Measurements from ENCODE around the gene DNAH14.
"Not testable (repeated sequence)": the region's sequence is repeated elsewhere in the genome, so short reads cannot be mapped to it uniquely, and the experiment has no call there.

The DNAH14 gene

DNA sequence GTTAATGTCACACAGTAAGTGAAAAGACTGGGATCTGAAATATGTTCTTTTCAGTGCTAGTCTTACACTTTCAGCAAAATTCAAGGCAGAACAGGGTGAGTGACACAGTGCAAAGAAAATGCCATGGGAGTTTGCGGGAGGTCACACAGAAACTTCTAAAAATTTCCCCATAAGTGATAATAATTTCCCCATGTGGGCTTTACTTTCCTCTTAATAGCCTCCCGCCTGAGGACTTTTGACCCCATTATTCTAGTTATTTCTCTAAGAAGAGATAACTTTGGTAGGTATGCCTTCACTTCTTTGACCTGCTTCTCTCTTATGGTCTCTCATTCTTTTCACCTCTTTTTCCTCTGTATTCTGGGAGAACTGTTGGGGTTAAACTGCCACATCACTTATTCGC, 8.1 kb upstream of the DNAH14 start:
- DNase-seq (ENCODE audit: low read depth in 2 of 2) = no peak

DNA sequence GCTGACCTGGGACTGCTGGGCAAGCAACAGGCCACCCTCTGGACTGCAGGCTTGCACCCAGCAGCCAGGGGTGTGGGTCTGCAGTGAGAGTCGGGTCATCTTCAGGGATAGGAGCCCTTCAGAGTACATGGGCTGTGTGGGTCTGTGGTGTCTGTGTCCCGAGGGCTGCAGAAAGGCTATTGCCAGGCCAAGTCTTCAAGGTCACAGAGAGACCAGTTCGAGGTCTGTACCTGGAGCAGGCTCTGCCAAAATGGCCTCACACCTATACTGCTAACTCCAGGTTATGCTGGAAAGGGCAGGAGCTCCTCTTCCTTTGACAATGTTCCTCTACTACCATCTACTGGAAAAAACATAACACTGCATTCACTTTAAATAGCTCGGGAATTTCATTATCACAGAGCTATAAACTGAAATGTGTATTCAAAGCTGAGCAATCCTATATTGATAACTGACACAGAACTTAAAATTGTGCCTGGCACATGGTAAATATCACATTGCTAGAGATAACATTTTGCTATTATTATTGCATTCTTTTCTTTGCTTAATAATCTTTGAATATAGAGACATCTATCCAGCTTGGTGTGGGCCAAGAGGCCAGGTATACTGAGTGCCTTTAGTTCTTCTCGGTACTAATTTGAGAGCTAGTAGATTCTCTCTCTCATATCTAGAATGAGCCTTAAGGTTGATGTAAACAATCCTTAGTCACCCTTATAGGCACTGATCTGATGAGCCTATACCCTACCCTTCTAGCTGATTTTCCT, 6.9 kb upstream of the DNAH14 start:
- peak; percentile 9 to 15 for DNase-seq (ENCODE audit: low read depth in 2 of 2)

DNA sequence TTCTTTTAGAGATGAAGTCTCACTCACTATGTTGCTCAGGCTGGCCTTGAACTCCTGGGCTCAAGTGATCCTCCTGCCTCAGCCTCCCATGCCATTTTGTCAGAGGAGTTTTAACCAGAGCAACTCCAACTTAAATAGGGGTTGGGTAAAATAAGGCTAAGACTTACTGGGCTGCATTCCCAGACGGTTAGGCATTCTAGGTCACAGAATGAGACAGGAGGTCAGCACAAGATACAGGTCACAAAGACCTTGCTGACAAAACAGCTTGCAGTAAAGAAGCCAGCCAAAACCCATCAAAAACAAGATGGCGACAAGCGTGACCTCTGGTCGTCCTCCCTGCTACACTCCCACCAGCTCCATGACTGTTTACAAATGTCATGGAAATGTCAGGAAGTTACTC, 5.7 kb upstream of the DNAH14 start:
- DNase-seq (ENCODE audit: low read depth in 2 of 2) = no peak

DNA sequence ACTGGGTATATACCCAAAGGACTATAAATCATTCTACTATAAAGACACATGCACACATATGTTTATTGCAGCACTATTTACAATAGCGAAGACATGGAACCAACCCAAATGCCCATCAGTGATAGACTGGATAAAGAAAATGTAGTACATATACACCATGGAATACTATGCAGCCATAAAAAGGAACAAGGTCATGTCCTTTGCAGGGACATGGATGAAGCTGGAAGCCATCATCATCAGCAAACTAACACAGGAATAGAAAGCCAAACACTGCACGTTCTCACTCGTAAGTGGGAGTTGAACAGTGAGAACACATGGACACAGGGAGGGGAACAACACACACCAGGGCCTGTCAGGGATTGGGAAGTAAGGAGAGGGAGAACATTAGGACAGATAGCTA, 1.8 kb upstream of the DNAH14 start:
- not testable (repeated sequence) for DNase-seq (ENCODE audit: low read depth in 2 of 2)

DNA sequence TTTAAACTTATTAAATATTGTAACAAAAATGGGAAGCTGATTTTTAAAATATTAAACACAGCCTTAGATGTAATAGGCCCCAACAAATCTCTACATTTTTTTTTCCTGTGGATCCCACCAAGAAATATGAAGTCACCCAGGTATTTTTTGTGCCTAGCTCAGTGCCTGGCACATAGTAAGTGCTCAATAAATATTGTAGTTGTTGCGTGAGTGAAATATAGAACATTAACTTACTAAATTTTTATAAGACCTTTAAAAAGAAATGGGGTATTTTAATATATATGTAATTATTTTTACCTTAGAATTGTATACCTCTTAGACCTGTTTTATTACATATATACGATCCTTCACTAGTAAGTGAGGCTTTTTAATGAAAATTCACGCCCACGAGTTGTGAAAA, 569 bp upstream of the DNAH14 start:
- no peak for DNase-seq (ENCODE audit: low read depth in 2 of 2)

DNA sequence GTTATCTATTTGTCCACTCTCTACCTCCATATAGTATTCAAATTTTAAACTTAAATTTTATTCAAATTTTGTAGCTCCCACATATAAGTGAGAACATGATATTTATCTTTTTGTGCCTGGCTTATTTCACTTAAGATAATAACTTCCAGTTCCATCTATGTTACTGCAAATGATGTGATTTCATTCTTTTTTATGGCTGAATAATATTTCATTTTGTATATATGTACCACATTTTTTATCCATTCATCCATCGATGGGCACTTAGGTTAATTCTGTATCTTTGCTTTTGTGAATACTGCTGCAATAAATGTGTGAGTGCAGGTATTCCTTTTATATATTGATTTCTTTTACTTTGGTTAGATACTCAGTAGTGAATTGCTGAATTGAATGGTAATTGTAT, 2.1 kb downstream of the DNAH14 start:
- no peak for DNase-seq (ENCODE audit: low read depth in 2 of 2)

DNA sequence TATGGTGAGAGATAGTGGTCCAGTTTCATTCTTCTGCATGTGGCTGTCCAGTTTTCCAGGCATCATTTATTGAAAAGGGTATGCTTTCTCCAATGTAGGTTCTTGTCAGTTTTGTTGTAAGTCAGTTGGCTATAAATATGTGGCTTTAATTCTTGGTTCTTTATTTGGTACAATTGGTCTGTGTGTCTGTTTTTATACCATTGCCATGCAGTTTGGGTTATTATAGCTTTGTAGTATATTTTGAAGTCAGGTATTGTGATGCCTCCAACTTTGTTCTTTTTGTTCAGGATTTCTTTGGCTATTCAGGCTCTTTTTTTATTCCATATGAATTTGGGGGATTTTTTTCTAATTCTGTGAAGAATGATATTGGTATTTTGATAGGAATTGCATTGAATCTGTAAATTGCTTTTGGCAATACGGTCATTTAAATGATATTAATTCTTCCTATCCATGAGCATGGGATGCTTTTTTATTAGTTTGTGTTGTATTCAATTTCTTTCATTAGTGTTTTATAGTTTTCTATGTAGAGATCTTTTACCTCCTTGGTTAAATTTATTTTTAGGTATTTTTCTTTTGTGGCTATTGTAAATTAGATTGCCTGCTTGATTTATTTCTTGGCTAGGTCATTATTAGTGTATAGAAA, 3.3 kb downstream of the DNAH14 start:
- no peak for DNase-seq (ENCODE audit: low read depth in 2 of 2)

DNA sequence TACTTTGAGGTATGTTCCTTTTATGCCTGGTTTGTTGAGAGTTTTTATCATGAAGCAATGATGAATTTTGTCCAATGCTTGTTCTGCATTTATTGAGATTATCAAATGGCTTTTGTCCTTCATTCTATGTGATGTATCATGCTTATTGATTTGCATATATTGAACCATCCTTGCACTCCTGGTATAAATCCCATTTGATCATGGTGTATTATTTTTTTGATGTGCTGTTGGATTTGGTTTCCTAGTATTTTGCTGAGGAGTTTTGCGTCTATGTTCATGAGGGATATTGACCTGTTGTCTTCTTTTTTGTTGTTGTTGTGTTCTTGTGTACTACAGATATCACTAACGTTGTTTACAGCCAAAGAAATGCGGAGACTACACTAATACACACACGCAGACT, 4.1 kb downstream of the DNAH14 start:
- no peak for DNase-seq (ENCODE audit: low read depth in 2 of 2)

DNA sequence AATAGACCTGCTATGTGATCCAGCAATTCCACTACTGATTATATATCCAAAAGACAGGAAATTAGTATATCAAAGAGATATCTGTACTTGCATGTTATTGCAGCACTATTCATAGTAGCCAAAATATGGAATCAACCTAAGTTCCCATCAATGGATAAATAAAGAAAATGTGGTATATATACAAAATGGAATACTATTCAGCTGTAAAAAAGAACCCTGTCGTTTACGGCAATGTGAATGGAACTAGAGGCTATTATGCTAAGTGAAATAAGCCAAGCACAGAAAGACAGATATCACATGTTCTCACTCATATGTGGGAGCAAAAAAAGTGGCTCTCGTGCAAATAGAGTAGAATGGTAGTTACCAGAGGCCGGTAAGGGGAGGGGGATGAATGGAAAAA, 9.2 kb downstream of the DNAH14 start:
- DNase-seq (ENCODE audit: low read depth in 2 of 2) = no peak

DNA sequence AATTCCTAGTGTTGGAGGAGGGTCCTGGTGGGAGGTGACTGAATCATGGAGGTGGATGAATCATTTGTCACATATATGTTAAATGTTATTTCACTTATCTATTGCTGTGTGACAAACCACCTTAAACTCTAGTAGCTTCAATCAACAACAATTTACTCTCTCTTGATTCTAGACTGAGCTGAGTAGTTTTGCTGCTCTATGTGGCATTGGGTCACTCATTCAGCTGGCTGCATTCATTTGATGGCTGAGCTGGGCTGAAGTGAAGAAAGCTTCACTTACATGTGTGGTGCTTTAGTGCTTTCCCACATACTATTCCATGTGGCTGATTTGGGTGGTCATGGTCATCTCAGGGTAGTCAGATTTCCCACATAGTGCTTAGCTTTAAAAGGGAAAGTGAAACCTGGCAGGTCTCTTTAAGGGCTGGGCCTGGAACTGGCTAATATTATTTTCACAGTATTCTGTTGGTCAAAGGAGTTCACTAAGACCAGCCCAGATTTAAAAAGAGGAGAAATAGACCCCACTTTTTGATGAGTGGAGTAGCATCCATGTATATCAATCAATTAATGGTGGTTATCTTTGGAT, 10.5 kb downstream of the DNAH14 start:
- no peak for DNase-seq (ENCODE audit: low read depth in 2 of 2)

DNA sequence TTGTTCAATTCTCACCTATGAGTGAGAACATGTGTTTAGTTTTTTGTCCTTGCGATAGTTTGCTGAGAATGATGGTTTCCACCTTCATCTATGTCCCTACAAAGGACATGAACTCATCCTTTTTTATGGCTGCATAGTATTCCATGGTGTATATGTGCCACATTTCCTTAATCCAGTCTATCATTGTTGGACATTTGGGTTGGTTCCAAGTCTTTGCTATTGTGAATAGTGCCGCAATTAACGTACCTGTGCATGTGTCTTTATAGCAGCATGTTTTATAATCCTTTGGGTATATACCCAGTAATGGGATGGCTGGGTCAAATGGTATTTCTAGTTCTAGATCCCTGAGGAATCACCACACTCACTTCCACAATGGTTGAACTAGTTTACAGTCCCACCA, 11.3 kb downstream of the DNAH14 start:
- DNase-seq (ENCODE audit: low read depth in 2 of 2) = not testable (repeated sequence)

DNA sequence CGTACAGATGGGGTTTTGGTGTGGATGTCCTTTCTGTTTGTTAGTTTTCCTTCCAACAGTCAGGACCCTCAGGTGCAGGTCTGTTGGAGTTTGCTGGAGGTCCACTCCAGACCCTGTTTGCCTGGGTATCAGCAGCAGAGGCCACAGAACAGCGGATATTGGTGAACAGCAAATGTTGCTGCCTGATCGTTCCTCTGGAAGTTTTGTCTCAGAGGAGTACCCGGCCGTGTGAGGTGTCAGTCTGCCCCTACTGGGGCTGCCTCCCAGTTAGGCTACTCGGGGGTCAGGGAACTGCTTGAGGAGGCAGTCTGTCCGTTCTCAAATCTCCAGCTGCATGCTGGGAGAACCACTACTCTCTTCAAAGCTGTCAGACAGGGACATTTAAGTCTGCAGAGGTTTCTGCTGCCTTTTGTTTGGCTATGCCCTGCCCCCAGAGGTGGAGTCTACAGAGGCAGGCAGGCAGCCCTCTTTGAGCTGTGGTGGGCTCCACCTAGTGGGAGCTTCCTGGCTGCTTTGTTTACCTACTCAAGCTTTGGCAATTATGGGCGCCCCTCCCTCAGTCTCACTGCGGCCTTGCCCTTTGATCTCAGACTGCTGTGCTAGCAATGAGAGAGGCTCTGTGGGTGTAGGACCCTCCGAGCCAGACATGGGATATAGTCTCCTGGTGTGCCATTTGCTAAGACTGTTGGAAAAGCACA, 16.3 kb downstream of the DNAH14 start:
- DNase-seq (ENCODE audit: low read depth in 2 of 2) = not testable (repeated sequence)

DNA sequence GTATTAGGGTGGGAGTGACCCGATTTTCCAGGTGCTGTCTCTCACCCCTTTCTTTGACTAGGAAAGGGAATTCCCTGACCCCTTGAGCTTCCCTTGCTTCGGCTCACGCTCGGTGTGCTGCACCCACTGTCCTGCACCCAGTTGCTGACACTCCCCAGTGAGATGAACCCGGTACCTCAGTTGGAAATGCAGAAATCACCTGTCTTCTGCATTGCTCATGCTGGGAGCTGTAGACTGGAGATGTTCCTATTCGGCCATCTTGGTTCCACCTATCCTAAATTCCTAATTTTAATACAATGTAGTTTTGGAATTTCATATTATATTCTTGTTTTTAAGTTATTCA, 16.8 kb downstream of the DNAH14 start:
- not testable (repeated sequence) for DNase-seq (ENCODE audit: low read depth in 2 of 2)

DNA sequence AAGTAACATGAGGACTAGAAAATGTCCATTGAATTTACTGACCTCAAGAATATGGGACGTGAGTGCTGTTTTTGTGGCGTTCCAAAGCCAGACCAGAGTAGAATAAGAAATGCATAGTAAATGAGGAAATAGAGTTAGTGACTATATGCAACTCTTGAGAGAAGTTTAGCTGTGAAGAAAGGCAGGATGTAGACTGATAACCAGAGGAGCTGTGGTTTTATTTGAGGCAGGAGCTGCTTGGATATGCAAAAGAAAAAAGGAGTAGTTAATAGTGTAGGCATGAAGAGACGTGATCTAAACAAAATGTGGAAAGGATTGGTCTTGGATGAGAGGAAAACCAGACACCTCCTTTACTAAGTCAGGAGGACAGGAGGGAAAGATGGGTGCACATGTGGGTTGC, 28.2 kb downstream of the DNAH14 start:
- DNase-seq (ENCODE audit: low read depth in 2 of 2) = no peak

DNA sequence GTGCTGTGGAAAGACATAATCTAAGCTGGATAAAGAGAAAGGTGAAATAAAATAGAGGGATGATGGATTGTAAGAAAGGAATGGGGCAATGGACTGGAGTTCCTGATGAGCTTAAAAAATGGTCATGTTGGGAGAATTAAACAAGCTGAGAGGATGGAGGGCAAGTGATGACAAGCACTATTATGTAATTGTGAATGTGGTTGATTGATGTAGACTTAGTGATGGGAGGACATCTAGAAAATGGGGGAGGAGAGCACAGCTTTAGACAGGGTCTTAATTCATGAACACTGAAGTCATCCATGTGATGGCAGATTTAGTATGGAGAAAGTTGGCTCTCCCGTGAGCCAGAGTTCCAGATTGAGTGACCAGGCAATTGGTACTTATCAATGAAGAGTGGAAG, 29.0 kb downstream of the DNAH14 start:
- DNase-seq (ENCODE audit: low read depth in 2 of 2) = no peak

DNA sequence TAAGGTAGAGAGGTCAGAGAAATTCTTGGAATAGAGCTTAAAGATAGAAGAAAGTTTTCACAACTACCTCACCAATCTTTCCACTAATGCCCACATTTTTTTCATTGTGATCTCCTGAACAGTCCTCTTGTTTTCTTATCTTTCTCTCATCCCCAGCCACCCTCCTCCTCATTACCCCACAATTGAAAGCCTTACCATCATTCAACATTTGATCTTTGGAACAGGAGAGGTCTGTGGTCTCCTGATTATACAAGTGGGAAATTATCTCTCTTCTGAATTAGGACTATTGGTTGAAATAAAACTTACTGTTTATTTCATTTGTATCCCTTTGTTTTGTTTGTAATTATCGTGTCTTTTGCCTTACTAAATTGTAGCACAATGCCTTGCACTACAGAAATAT, 29.6 kb downstream of the DNAH14 start:
- no peak for DNase-seq (ENCODE audit: low read depth in 2 of 2)

DNA sequence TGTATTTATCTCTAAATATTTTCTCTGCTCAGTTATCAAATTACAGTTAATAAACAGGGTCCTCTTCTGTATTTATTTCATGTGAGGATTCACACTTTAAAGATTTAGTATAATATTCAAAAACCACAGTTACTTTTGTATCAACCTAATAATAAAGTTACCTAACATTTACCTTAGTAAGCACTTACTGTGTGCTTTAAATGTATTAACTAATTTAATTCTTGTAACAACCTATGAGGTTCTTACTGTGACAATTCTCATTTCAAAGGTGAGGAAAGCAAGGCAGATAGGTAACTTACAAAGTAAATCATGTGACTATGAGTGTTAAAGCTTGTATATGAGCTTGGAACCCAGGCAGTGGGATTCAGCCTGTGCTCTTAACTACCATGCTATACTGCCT, 30.2 kb downstream of the DNAH14 start:
- no peak for DNase-seq (ENCODE audit: low read depth in 2 of 2)

DNA sequence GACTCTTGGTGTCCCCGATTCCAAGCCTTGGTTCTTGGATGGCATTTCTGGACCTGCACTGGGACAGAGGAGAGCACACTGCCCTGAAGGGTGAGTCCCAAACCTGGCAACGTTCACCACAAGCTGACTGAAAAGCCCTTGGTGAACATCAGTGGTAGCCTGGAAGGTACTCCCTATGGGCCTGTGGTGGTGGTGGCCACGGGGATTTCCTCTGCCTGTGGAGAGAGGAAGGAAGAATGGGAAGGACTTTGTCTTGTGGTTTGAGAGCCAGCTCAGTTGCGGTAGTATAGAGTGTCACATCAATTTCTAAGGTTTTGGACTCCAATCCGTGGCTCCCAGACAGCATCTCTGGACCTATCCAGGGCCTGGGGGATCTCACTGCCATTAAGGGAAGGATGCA, 50.7 kb downstream of the DNAH14 start:
- no peak for DNase-seq (ENCODE audit: low read depth in 2 of 2)

DNA sequence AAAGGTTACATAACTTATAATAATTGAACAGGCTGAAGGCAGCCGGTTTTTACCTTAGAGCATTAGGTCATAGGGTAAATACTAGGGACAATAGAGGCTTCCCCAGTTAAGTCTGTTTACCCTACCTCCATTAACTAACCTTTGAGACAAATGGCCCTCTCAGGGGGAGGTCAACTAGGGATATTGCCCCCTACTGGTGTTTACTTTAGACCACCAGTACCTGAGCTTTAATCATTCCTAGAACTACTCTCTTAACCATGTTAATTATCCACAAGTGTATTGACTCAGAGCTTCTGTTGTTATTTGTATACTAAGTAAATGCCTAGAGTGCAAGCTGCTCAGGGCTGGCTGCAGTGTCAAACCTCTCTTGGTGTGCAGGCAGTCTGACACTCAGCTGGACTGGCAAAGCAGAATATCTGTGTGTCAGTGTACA, 52.5 kb downstream of the DNAH14 start:
- DNase-seq (ENCODE audit: low read depth in 2 of 2) = not testable (repeated sequence)

DNA sequence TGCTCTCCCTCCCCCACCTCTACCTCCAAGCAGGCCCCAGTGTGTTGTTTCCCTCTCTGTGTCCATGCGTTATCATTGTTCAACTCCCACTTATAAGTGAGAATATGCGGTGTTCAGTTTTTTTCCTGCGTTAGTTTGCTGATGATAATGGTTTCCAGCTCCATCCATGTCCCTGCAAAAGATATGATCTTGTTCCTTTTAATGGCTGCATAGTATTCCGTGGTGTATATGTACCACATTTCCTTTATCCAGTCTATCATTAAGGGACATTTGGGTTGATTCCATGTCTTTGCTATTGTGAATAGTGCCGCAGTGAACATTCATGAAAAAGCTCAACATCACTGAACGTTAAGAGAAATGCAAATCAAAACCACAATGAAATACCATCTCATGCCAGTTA, 58.6 kb downstream of the DNAH14 start:
- DNase-seq (ENCODE audit: low read depth in 2 of 2) = no peak

DNA sequence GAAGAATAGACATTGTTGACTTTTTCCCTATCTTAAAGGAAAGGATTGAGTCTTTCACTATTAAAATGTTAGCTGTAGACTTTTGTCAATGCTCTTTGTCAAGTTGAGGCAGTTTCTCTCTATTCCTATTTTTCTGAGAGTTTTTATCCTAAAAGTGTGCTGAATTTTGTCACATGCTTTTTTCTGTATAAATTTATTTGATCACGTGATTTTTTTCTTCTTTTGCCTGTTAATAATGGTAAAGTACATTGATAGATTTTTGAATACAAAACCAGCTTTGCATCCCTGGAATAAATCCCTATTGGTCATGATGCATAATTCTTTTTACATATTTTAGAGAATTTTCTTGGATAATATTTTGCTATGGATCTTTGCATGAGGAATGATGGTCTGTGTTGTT, 60.1 kb downstream of the DNAH14 start:
- DNase-seq (ENCODE audit: low read depth in 2 of 2) = no peak

DNA sequence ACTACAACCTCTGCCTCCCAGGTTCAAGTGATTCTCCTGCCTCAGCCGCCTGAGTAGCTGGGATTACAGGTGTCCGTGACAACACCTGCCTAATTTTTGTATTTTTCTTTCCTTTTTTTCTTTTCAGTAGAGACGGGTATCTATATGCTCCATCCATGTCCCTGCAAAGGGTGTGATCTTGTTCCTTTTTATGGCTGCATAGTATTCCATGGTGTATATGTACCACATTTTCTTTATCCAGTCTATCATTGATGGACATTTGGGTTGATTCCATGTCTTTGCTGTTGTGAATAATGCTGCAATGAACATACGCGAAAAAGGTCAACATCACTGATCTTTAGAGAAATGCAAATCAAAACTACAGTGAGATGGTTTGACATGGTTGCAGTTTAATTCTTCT, 62.1 kb downstream of the DNAH14 start:
- DNase-seq (ENCODE audit: low read depth in 2 of 2) = not testable (repeated sequence)

DNA sequence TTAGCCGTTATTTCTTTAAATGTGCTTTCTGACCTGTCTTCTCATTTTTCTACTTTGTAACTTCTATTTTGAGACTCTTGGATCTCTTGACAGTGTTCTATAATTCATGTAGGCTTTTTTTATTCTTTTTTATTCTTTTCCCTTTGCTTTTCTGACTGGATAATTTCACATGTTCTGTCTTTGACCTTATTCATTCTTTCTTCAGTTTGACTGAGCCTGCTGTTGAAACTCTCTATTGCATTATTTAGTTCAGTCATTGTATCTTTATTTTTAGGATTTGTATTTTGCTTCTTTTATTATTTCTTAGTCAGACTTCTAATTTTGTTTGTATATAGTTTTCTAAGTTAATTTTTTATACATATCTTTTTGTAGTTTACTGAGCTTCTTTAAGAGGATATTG, 66.1 kb downstream of the DNAH14 start:
- DNase-seq (ENCODE audit: low read depth in 2 of 2) = no peak
